HG03139 (cell line): Measurements from ENCODE around the gene COL26A1.
"Not testable (repeated sequence)": the region's sequence is repeated elsewhere in the genome, so short reads cannot be mapped to it uniquely, and the experiment has no call there.

Experiments
- ATAC-seq: cut with Tn5 transposase; IDR thresholded peaks from one replicate; pipeline ENCODE4 v1.9.1; 2021; ENCODE audit not compliant: unreplicated experiment

Gene COL26A1

DNA sequence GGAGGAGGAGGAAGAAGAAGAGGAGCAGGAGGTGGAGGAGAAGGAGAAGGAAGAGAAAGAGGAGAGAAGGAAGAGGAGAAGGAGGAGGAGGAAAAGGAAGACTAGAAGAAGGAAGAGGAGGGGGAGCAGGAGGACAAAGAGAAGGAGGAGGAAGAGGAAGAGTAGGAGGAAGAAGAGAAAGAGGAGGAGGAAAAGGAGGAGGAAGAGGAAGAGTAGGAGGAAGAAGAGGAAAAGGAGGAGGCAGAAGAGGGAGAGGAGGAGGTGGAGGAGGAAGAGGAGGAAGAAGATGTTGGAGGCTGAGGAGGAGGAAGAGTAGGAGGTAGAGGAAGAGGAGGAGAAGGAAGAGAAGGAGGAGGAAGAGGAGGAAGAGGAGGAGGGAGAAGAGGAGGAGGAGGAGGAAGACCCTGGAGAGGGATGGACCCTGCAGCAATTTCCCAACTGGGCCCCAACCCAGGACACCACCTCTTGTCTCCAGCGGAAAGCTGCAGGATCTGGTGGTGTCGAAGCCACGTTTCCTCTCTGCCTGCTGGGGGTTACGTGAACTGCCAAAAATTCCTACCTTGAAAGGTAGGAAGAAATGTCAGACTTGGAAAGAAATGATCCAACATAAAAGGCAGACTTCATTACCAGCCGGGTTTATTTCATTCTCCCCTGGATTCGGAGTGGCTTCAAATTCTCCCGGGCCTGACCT is 38.9 kb downstream of the COL26A1 start:
- no peak for ATAC-seq

DNA sequence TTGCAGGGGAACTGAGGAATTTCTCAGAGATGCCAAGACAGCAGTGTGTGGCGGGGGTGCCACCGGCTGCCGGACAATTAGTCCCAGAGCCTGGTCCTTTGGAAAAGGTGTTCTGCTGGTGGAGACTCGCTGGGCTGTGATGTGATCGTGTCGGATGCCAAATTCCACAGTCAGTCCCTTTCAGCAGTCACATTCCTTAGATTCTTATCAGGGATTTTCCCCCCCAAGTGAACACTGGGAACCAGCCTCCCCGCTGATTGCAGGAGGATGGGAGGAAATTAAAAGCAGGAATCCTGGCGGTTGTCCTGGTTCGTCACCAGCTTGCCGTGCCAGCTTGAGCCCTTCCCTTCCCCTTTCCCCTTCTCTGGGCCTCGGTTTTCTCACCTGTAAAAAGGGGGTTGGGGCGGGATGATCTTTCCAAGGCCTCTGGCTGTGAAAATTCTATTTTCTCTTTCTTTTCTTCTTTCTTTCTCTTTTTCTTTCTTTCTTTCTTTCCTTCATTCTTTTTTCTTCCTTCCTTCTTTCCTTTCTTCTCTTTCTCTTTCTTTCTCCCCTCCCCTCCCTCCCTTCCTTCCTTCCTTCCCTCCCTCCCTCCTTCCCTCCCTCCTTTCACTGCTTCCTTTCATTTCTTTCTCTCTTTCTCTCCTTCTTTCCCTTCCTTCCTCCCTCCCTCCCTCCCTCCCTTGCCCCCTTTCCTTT is 39.6 kb downstream of the COL26A1 start:
- ATAC-seq, result no peak

DNA sequence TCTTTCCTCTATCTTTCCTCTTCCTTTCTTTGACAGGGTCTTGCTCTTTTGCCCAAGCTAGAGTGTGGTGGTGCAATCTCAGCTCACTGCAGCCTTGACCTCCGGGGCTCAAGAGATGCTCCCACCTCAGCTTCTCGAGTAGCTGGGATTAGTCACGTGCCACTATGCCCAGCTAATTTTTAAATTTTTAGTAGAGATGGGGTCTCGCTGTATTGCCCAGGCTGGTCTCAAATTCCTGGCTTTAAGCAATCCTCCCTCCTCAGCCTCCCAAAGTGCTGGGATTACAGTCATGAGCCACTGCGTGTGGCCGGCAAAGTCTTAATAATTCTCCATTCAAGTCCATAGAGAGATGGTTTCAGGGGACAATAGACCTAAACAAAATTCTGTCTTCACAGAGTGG is 40.2 kb downstream of the COL26A1 start:
- no peak for ATAC-seq

DNA sequence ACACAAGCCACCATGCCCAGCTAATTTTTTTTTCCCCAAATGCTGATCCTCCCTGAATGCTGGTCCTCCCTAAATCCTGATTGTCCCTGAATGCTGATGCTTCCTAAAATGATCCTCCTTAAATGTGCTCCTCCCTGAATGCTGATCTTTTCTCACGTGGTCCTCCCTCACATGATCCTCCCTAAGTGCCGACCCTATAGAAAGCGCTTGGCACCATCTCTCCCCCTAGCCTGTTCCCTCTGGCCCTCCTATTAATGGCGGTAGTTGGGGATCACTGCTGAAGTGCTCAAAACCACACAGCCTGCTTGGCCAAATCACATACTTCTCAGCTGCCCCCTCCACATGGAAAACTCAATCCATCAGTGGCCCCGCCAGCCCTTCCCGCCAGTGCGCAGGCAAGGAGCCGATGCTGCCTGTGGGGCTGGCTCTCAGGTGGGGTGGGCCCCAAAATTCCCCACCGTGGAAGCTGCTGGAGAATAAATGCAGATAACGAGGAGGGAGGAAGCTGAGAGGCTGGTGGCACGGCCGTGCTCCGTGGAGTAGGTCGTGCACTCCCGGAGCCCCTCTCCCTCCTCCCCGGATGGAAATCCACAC is 42.9 kb downstream of the COL26A1 start:
- ATAC-seq, result no peak

DNA sequence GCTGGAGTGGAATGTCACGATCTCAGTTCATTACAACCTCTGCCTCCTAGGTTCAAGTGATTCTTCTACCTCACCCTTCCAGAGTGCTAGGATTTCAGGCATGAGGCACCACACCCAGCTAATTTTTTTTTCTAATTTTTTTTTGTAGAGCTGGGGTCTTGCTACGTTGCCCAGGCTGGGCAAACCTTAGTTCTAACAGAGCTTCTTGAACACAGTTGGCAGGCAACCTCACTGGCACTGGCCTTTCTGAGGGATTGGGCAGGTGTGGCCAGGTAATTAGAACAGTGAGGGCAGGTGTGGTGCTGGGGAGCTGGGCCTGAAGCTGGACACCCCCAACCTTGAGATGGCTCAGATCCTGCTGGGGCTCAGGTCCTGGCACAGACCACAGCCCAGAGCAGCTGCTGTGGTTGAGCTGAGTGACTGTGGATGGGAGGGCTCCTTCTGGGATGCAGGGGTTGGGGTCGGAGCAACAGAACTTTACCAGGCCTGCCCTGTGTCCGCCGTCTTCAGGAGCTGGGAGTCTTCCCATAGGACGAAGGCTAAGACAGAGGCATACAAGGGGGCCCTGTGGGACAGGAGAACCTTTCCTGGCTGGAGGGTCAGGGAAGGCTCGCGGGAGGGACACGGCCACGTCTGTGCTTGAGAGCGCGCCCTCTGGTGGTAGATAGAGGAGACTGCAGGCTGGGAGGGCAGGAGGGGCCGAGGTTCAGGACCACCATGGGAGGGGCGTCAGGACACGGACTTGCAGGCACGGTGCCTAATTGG is 48.2 kb downstream of the COL26A1 start:
- no peak for ATAC-seq

DNA sequence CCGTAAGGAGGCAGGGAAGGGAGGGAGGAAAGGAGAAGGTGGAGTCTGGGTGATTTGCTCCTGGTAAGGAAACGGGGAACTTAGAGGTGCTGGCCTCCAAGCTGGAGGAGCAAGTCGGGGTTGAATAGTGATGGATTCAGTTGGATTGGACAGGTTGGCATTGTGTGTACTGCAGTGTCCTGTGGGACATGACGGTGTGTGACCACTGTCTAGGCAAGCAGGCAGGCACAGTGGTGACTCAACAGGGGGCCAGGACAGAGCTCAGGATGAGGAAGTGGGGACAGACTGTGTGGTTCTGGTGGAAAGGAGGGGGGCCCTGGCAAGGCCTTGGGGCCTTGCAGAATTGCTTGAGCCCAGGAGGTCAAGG is 48.8 kb downstream of the COL26A1 start:
- ATAC-seq, result no peak

DNA sequence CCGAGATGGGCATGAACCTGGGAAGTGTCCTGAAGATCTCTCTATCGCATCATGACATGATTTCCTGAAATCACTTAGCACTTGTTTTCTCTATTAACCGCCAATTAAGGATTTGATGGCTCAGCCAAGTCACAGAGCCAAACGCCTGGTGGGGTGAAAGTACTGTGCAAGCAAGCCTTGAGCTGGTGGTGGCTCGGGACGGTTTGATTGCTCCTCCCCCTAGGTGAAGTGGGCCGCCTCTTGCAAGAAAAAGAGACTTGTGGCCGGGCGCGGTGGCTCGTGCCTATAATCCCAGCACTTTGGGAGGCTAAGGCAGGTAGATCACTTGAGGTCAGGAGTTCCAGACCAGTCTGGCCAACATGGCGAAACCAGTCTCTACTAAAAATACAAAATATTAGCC is 50.3 kb downstream of the COL26A1 start:
- ATAC-seq, result no peak

DNA sequence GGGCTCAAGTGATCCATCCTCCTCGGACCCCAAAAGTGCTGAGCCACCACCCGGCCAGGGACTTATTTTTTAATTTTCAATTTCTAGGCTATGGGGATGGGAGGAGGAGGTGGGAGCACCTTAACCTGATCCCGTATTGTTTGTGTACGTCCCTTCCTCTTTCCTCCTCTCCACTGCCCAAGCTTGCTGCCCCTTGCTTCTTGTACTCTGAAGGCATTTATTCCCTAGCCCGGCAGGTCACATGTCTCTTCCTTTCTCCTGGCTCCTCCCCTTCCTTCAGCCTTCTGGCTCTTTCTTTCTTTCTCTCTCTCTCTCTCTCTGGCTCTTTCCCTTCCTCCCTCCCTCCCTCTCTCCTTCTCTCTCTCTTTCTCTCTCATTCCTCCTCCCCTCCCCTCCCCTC is 56.0 kb downstream of the COL26A1 start:
- no peak for ATAC-seq

DNA sequence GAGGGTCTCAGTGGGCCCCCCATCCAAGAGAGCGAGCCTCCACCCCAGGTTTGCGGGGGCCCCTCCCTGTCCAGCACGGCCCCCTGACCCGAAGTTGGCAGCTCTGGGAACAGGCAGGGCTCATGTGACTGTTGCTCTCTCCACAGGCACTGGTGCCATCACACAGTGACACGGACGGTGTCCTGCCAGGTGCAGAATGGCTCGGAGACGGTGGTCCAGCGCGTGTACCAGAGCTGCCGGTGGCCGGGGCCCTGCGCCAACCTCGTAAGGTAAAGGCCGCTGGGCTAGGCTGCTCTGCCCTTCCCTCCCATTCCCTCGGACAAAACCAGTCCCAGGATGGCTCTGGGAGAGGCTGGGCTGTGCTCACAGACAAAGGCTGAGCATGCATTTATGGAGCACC is 57.2 kb downstream of the COL26A1 start:
- ATAC-seq, result no peak

DNA sequence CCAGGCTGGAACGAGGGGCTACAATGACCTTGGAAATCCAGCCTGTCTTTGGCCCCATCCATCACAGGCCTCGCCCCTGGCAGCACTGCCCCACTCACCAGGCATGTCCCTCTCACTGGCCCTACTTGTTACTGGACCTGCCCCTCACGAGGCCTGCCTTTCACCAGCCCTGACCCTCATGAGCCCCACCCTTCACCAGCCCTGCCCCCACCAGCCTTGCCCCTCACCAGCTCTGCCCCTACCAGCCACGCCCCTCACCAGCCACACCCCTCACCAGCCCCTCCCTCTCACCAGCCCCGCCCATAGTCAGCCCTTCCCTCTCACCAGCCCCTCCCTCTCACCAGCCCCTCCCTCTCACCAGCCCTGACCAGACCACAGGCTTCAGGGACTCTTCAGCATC is 57.8 kb downstream of the COL26A1 start:
- ATAC-seq, result no peak

DNA sequence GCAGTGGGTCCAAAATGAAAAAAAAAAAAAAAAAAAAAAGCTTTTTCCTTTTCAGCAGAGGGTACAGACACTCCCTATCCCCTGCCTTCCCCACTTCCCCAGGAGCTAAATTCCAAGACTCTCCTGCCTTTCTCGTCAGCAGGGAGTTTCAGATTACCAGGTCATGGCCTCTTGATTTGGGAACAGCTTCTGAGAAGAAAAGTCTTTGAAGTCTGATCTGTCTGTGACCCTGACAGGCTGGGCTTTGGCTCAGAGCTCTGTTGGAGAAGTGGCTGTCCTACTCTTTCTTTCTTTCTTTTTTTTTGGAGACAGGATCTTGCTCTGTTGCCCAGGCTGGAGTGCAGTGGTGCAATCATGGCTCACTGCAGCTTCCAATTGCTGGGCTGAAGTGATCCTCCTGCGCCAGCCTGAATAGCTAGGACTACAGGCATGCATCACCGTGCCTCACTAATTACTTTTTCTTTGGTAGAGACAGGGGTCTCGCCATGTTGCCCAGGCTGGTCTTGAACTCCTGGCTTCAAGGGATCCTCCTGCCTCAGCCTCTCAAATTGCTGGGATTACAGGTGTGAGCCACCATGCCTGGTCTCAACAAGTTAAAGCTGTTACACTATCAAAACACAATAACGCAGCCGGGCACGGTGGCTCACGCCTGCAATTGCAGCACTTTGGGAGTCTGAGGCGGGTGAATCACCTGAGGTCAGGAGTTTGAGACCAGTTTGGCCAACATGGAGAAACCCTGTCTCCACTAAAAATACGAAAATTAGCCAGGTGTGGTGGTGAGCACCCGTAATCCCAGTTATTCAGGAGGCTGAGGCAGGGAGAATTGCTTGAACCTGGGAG is 59.9 kb downstream of the COL26A1 start:
- ATAC-seq, result no peak

DNA sequence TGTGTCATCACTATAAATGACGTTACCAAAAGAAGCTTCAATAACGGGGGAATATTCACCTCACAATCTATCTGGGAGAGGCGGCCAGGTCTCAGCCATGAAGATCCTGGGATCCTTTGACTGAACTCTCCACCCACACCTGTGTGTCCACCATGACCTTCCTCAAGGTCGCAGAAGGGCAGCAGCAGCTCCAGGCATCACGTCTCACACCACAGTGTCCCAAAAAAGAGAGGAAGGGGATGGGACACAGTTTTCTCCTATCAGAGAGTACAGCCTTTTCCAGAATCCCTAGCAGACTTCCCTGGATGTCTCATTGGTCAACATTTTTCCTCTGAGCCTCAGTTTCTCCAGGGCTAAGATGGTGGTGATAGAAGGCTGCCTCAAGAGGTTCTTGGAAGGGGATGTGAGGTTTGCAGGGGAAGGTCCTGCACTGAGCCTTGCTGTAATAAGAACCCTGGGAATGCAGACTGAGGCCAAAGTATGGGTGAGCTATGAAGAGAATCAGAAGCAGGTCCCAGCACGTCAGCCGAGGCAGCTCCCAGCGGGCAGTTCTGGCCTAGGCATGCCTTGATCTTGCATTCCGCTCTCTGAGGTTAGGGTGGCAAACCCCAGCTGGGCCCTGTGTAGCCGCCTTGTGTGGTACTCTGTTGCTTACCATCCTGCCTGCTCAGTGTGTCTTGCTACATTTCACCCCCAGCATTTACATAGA is 63.8 kb downstream of the COL26A1 start:
- no peak for ATAC-seq

DNA sequence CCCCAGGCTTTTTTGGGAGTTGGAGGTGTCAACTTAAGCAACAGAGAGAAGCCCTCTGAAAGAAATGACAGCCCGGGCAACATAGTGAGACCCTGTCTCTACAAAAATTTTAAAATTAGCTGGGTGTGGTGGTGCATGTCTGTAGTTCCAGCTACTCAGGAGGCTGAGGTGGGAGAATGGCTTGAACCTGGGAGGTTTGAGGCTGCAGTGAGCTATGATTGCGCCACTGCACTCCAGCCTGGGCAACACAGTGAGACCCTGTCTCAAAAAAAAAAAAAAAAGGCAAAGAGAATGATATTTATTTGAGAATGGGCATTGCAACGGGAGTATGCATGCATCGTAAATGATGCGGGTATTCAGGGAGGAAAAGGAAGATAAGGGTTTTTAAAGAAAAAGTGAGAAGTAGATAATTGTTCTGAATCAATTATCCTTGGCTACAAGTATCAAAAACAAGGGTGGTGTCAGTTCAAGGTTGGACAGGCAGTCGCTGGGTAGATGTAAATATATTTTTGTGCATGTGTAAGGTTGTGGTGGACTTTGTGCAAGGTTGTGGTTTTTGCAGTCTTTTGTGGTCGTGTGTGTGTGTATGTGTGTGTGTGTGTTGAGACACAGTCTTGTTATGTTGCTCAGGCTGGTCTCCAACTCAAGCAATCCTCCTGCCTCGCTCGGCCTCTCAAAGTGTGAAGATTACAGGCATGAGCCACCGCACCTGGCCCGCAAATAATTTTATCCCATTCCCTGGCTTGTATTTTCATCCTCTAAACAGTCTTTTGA is 65.6 kb downstream of the COL26A1 start:
- no peak for ATAC-seq

DNA sequence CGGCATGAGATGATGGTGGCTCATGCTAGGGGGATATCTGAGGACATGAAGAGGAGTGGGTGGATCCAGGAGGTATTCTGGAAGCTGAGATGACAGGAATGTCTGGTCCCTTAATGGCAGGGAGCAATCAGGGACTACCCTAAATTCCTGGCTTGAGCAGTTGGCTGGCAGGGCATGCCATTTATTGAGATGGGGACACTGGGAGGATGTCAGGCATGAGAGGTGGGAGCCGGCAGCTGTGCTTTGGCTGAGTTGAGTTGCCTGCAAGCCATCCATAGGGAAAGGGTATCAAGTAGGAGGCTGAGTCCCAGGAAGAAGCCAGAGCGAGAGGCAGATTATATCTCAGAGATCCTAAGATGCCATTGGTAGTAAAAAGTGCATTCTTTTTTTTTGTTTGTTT is 69.6 kb downstream of the COL26A1 start:
- no peak for ATAC-seq

DNA sequence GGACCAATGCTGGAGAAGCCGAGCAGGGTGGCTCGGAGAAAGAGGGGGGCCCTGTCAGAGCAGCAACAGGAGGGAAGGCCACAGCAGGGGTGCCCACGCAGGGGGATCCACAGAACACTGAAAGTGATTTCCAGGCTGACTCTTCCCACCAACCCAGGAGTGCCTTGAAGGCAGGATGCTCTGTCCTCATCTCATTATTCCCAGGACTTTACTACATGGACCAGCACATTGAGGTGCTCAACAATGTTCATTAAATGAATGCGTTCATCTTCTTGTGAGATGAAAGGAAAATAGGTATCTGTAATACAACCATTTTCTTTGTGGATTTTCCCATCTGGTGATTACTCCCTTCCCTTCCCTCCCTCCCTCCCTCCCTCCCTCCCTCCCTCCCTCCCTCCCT is 71.0 kb downstream of the COL26A1 start:
- no peak for ATAC-seq

DNA sequence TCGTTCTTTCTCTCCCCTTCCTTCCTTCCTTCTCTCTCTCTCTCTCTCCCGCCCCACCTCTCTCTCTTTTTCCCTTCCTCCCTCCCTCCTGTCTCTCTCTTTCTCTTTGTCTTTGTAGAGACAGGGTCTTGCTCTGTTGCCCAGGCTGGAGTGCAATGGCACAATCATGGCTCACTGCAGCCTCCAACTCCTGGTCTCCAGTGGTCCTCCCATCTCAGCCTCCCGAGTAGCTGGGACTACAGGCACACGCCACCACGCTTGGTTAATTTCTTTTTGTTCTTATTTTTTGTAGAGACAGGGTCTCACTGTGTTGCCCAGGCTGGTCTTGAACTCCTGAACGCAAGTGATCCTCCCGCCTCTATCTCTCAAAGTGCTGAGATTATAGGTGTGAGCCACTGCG is 71.5 kb downstream of the COL26A1 start:
- ATAC-seq, result not testable (repeated sequence)

DNA sequence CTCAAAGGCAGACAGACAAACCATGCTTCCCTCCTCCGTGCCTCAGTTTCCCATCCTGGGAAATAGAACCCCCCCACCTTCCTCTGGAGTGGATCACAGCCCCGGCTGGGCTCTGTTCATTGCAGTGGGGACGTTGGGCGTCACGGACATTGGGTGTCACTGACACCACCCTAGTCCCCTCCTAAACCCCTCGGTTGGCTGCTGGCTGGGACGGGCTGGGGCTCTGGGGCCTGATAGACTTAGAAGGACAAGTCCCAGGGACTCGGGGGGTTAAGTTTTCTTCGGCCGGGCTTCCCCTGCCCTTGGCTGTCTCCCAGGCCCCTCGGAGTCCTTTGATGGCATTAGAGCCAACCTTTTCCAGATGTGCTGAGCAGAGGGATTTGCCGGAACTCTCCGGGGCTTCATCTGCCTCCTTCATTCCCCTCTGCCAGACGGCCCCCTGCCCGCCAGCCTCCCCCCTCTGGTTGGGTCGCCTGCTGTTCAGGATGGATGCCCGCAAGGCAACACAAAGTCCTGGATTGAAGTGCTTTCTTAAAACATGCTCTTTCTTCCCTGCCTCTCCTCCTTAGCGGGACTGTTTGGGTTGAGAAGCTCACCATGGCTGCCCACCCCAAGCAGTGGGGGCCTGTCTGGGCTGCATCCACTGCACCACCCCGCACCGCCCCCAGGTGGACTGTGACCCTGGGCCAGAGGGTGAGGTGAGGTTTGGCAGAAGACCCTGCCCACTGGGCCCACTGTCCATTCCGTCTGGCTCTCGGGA is 73.0 kb downstream of the COL26A1 start:
- ATAC-seq, result no peak

DNA sequence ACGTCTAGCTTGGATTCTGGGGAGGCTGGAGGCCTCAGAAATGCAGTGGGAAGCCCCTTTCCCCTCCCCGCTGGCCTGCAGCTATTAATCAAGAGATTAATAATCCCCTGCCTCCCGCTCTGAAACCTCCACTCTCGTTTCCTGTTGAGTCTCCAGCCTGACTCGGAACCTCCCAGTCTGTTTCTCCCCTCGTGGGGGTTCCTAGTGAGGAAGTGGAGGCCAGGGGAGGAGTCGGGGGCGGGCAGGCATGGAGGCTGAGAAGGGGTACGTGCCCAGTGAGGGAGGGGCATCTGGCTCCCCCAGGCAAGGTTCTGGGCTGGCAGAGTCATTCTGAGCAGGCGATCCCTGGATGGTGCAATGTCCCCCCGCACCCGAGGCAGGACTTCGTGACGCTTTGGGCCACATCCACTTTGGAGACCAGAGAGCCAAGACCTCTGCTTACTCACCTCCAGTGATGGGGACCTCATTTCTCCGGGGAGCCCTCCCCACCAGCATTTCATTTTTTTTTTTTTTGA is 73.6 kb downstream of the COL26A1 start:
- ATAC-seq, result no peak
